Hepatic stellate cell (primary cell): Measurements from ENCODE around the gene CEP131.
"Not testable (repeated sequence)": the region's sequence is repeated elsewhere in the genome, so short reads cannot be mapped to it uniquely, and the experiment has no call there.

Source experiments
- DNase-seq: peaks from one replicate; pipeline ENCODE4 v3.0.0; 2011; ENCODE audit warnings: low spot score

The CEP131 gene

DNA sequence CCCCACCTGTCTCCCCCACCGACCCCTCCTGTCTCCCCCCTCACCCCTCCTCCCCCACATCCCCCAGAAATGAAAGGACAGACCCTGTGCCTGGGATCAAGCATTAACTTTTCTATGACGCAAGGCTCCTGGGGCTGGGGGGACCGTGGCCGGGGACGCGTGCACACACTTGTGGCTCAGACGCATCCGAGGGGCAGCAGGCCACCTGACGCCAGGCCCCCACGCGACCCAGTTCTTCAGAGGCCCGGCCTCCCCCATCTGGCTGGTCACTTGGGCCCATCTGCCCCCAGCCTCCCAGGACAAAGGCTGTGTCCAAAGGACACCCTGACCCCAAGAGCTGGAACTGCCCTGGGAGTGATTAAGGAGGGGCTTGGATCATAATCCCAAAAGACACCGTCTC, 71.5 kb downstream of the CEP131 start:
- no peak for DNase-seq

DNA sequence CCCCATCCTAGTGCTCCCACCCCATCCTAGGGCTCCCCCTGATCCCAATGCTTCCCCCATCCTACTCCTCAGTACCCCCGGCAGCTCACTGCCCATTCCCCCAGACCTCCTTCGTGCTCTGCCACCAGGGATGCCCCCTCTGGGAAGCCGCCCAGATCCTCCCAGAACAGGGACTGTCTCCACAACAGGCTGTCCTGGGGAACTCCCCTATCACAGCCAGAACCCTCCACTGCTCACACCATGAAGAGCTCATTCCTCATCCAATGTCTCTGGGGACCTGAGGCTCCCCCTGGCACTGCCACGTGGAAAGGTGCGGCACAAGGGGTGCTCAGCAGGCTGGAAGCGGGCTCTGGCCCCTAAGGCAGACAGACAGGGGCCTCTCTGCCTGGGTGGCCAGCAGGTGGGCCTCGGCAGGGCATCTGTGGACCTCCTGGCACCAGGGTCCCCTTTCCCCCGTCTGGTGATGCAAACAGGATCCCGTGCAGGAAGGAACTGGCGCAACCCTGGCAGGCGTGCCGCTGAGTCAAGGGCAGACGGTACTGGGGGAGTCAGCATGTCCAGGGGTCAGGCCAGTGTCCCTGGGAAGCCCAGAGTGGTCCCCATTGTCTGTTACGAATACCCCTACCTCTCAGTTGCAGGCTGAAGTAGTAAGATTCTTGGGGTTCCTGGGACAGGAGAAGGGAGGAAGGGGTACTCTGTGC, 72.2 kb downstream of the CEP131 start:
- DNase-seq = no peak

DNA sequence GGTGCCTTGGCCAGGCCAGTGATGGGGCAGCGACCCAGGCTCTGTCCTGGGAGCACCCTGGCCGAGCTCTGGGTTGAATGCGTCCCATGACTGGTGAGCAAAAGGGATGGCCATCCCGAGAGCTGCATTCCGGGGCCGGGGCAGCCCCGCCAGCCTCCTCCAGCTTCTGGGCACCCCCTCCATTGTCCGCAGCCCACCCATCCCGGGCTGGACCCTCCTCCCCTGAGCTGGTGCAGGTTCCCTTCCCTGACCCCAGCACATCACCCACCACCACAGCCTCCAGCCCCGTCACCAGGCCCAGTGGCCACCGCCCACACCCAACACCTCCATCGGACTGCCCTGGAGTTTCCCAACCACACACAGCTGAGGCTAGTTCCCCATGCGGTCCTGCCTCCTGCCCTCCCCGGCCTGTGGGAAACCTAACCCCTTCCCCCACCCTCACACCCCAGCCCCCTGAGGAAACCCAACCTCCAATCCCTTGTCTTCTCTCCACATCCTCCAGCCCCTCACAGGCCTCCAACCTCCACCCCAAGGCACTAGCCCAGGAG, 73.7 kb downstream of the CEP131 start:
- no peak for DNase-seq

DNA sequence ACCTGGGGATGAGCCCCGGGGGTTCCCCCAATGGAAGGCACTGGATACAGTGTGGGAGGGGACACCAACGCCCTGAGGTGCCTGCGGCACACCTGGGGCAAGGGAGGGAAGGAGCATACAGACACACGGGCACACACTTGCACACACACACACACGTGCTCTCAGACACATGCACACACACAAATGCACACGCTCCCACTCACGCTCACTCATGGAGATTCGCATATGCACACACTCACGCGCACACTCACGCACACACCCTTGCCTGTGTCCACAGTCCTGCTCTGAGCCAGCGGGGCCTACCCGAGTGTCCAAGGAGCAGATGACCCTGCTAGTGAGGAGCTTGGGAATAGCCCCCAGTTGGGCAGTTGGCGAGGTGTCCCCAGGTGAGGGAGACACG, 74.2 kb downstream of the CEP131 start:
- DNase-seq = no peak

DNA sequence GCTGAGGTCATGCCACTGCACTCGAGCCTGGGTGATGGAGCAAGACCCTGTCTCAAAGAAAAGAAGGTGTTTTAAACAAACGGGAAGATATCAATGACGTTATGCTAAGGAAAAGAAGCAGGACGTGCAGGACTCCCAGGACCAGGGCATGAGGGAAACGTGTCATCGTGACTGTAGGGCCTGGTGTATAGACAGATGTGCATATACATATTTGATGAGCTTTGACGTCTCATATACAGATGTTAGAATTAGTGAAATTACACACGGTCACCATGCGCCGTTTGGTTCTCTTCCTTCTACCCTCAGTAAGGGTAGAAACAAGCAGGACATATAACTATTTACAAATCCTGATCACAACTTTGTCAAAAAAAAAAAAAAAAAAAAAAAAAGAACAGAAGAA, 75.1 kb downstream of the CEP131 start:
- no peak for DNase-seq

DNA sequence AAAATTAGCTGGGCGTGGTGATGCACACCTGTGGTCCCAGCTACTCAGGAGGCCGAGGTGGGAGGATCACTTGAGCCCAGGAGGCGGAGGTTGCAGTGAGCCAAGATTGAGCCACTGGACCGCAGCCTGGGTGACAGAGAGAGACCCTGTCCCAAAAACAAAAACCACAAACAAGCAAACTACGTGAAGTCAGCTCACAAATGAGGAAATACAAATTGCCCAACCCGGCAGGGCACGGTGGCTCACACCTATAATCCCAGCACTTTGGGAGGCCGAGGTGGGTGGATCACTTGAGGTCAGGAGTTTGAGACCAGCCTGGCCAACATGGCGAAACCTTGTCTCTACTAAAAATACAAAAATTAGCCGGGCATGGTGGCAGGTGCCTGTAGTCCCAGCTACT, 76.6 kb downstream of the CEP131 start:
- not testable (repeated sequence) for DNase-seq

DNA sequence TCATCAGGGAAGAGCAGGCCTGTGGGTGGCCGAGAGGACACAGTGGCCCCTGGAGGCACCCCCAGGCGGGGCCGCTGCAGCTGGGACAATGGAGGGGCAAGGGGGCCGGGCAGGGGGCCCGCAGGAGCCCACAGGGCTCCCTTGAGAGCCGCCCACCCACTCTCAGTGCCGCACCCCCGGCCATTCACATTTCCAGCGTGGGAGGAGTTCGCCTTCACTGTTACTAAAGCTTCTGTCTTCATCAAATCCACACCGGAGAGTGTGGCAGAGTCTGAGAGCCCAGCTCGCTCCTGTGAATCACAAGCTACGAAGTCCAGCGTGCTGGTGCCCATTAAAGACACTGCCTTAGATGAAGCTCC, 78.4 kb downstream of the CEP131 start:
- no peak for DNase-seq

DNA sequence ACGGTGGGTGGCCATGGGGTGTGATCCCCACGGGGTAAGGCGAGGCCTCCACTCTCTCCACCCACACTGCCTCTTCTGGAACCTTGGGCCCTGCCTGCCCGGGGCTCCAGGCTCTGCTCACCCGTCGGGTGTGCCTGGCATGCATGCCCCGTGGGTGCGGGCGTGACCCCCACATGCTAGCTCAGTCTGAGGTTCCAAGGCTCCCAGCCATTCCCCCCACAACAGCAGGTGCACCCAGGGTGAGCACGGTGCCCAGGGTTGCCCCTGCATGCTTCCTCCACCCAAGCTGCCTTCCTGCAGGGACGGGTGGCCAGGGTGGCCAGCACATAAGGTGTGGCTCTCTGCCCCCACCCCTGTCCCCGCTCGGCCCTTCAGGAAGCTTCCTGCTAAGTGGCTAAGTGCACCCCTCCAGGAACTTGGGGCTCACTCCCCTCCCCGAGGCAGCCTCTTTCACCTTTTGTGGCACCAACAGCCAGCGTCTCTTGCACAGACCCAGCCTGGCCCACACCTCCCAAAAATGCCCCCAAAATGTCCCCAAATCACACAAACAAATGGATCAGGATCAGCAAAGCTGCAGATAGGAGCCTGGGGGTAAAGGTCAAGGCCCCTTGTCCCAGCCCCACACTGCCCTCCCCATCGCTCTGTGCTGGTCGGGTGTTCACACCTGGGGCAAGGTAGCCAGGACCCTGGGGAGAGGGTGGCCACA, 78.9 kb downstream of the CEP131 start:
- no peak for DNase-seq

DNA sequence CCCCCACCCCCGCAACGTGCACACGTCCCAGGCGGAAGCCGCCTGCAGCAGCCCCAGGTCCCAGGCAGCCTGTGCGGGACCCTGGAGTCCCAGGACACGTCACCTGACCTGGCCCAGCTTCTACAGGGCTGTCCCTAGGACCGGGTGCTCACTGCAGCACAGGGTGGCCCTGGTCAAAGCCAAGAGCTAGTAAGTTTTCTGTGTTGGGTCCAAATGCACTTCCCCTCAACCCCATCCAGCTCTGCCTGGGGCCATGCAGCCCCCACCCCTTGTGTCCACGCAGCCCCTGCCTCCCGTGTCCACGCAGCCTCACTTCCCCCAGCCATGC, 79.6 kb downstream of the CEP131 start:
- DNase-seq = no peak

DNA sequence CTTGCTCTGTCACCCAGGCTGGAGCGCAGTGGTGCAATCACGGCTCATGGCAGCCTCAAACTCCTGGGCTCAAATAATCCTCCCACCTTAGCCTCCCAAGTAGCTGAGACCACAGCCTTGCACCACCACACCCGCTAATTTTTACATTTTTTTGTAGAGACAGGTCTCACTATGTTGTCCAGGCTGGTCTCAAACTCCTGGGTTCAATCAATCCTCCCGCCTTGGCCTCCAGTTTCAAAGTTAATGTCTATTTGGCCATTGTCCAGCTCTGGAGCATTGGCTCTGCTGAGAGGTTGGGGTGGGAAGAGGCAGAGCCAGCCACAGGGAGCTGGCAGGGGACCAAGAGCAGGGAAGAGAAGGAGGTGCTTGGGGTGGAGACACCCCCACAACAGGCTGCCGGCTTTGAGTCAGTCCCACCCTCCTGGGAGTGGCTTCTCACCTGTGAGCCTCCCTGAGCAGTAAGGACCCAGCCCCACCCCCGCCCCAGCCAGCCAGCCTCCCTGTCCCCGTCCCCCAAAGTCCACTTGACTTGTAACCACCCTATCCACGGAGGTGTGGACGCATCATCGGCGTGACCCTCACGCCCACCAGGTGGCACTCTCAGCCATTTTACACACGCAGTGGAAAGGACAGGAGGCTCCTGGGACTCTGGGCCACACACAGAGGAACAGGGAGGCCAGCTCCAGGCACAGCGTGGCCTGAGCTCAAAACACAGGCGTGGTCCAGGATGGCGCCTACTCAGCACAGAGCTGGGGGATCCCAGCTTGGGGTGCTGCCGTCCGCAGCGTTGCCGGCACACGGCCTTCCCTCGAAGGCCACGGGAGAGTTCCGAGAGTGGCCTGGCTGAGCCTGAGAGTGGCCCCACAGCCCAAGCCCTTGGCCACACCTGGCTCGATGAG, 80.2 kb downstream of the CEP131 start:
- peak; percentile 91 for DNase-seq

DNA sequence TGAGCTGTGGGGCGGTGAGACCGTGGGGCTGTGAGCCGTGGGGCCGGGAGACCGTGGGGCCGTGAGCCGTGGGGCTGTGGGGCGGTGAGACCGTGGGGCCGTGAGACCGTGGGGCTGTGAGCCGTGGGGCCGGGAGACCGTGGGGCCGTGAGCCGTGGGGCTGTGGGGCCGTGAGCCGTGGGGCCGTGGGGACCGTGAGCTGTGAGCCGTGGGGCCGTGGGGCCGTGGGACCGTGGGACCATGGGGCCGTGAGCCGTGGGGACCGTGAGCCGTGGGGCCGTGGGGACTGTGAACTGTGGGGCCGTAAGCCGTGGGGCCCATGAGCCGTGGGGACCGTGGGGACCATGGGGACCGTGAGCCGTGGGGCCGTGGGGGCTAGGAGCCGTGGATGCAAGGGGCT, 82.1 kb downstream of the CEP131 start:
- no peak for DNase-seq

DNA sequence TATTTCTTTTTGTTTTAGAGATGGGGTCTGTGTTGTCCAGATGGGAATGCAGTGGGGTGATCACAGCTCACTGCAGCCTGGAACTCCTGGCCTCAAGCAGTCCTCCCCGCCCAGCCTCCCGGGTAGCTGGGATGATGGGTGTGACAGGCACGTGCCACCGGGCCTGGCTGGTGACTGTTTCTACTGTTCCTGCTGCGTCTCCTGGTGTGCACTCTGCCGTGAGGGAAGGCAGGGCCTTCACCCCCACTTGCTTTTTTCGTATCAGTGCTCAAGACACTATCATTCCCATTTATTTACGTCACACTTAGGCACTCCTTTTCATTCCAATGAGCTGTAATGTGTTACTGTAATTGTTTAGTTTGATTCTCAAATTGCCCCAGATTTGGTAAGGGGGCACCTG, 82.7 kb downstream of the CEP131 start:
- no peak for DNase-seq
